IMR-90 (cell line): ENCODE data around the gene RTBDN. TPM values are rescaled to one million over a fixed set of nuclear protein-coding genes. Genes with fewer than 3 reads are reported as not detected.

Experiments used
- ATAC-seq: fragments of 200-7000 bp; cut with Tn5 transposase; 2 replicates; pipeline ENCODE4 v1.9.1; 2020; ENCODE audit warnings: low read depth, mild to moderate bottlenecking, moderate library complexity
- BruUV-seq: library from RNA; stranded (reverse); fragments of 400-500 nt; replicated peaks from 2 replicates; lab custom pipeline; 2021; lab: Mats Ljungman, UMichigan
- CTCF ChIA-PET: fragments of 300-600 bp; formaldehyde crosslinking; extraction: SDS; loops from one replicate; lab custom pipeline; 2021; ENCODE audit warnings: antibody characterized with exemption; lab: Yijun Ruan, JAX
- POLR2A ChIA-PET: fragments of 300-600 bp; sonication (Branson Sonifier 250); formaldehyde crosslinking; loops from one replicate; lab custom pipeline; 2022; ENCODE audit warnings: antibody characterized with exemption; ENCODE audit not compliant: unreplicated experiment; lab: Charles Lee
- DNase-seq: peaks from one replicate; pipeline ENCODE4 v3.0.0; 2013
- H2AFZ ChIP-seq: replicated peaks from 2 replicates; pipeline ENCODE3; 2013; ENCODE audit warnings: low read length, mild to moderate bottlenecking; ENCODE audit not compliant: poor library complexity
- H2AK5ac ChIP-seq: 2 replicates; pipeline ENCODE4 v1.6.1; 2013; ENCODE audit warnings: low read depth, low read length, inconsistent platforms
- H2AK9ac ChIP-seq: replicated peaks from 2 replicates; pipeline ENCODE3; 2013; ENCODE audit warnings: mild to moderate bottlenecking, low read depth, low read length, moderate library complexity; ENCODE audit not compliant: poor library complexity
- H2BK120ac ChIP-seq: 2 replicates; pipeline ENCODE4 v1.6.1; 2013; ENCODE audit warnings: low read depth, low read length, inconsistent platforms
- H2BK15ac ChIP-seq: 3 replicates; pipeline ENCODE4 v1.6.1; 2013; ENCODE audit warnings: low read depth, low read length, inconsistent platforms
- H2BK20ac ChIP-seq: 2 replicates; pipeline ENCODE4 v1.6.1; 2013; ENCODE audit warnings: low read depth, mild to moderate bottlenecking, inconsistent platforms, low read length, moderate library complexity
- H2BK5ac ChIP-seq: 2 replicates; pipeline ENCODE4 v1.6.1; 2013; ENCODE audit warnings: mild to moderate bottlenecking, low read depth, low read length, inconsistent platforms; ENCODE audit not compliant: poor library complexity, severe bottlenecking
- H3K14ac ChIP-seq: replicated peaks from 2 replicates; pipeline ENCODE4 v1.6.1; 2013; ENCODE audit warnings: low read depth, low read length, inconsistent platforms
- H3K18ac ChIP-seq: 2 replicates; pipeline ENCODE4 v1.6.1; 2013; ENCODE audit warnings: low read depth, low read length, control low read depth
- H3K23ac ChIP-seq: 2 replicates; pipeline ENCODE4 v1.6.1; 2013; ENCODE audit warnings: low read depth, low read length, inconsistent platforms
- H3K27ac ChIP-seq: 2 replicates; pipeline ENCODE4 v1.5.1; 2013; ENCODE audit warnings: mild to moderate bottlenecking, control low read depth, low read length; ENCODE audit not compliant: insufficient read depth
- H3K27me3 ChIP-seq: 2 replicates; pipeline ENCODE4 v1.6.1; 2013; ENCODE audit warnings: low read length; ENCODE audit not compliant: control insufficient read depth, insufficient read depth
- H3K36me3 ChIP-seq: 2 replicates; pipeline ENCODE4 v1.6.1; 2013; ENCODE audit warnings: low read length, mixed read lengths; ENCODE audit not compliant: control insufficient read depth, insufficient read depth
- H3K4ac ChIP-seq: 2 replicates; pipeline ENCODE4 v1.6.1; 2013; ENCODE audit warnings: low read depth, low read length, inconsistent platforms
- H3K4me1 ChIP-seq: 2 replicates; pipeline ENCODE4 v1.6.1; 2013; ENCODE audit warnings: low read length, mixed read lengths; ENCODE audit not compliant: control insufficient read depth, insufficient read depth
- H3K4me2 ChIP-seq: 2 replicates; pipeline ENCODE4 v1.6.1; 2013; ENCODE audit warnings: low read depth, mild to moderate bottlenecking, control low read depth, low read length, moderate library complexity
- H3K4me3 ChIP-seq: 2 replicates; pipeline ENCODE4 v1.5.1; 2013; ENCODE audit warnings: low read depth, mild to moderate bottlenecking, control low read depth, low read length, moderate library complexity; ENCODE audit not compliant: insufficient read depth
- H3K56ac ChIP-seq: 2 replicates; pipeline ENCODE4 v1.6.1; 2013; ENCODE audit warnings: low read length, inconsistent platforms; ENCODE audit not compliant: insufficient read depth; ENCODE audit errors: extremely low read depth
- H3K79me1 ChIP-seq, 2 experiments: 2 replicates each; pipeline ENCODE4 v1.6.1; 2013; ENCODE audit warnings: low read length in 2 of 2, inconsistent platforms in 1 of 2, low read depth in 1 of 2
- H3K9ac ChIP-seq: 2 replicates; pipeline ENCODE4 v1.6.1; 2013; ENCODE audit warnings: low read depth, low read length, control low read depth
- H3K9me1 ChIP-seq: 2 replicates; pipeline ENCODE4 v1.6.1; 2013; ENCODE audit warnings: low read length, inconsistent platforms; ENCODE audit not compliant: insufficient read depth
- H3K9me3 ChIP-seq: 2 replicates; pipeline ENCODE4 v1.6.1; 2013; ENCODE audit warnings: low read length; ENCODE audit not compliant: control insufficient read depth, insufficient read depth
- H4K20me1 ChIP-seq: 2 replicates; pipeline ENCODE4 v1.6.1; 2013; ENCODE audit warnings: low read length, inconsistent platforms; ENCODE audit not compliant: insufficient read depth
- H4K5ac ChIP-seq: 2 replicates; pipeline ENCODE4 v1.6.1; 2013; ENCODE audit warnings: mild to moderate bottlenecking, low read depth, low read length, control low read depth
- H4K8ac ChIP-seq, 2 experiments: 2 replicates each; pipeline ENCODE4 v1.6.1; 2013; ENCODE audit warnings: low read depth in 2 of 2, low read length in 2 of 2, control low read depth in 1 of 2, inconsistent platforms in 1 of 2
- H4K91ac ChIP-seq: 2 replicates; pipeline ENCODE4 v1.6.1; 2013; ENCODE audit warnings: low read depth, low read length, inconsistent platforms; ENCODE audit not compliant: insufficient read depth
- BHLHE40 ChIP-seq: fragments of 150-350 bp; IDR thresholded peaks from 2 replicates; pipeline ENCODE4 v1.6.1; 2016; ENCODE audit warnings: mild to moderate bottlenecking, low read depth, low read length
- FOS ChIP-seq: fragments of 150-350 bp; IDR thresholded peaks from 2 replicates; pipeline ENCODE4 v1.6.1; 2016; ENCODE audit warnings: low read depth, low read length
- MAFK ChIP-seq: IDR thresholded peaks from 2 replicates; pipeline ENCODE4 v1.6.1; 2012; ENCODE audit warnings: low read depth, low read length, improper control_type of control experiment
- MAZ ChIP-seq: IDR thresholded peaks from 2 replicates; pipeline ENCODE4 v1.6.1; 2012; ENCODE audit warnings: low read depth, mild to moderate bottlenecking, low read length, improper control_type of control experiment, moderate library complexity, borderline replicate concordance
- MXI1 ChIP-seq: IDR thresholded peaks from 2 replicates; pipeline ENCODE4 v1.6.1; 2012; ENCODE audit warnings: low read depth, mild to moderate bottlenecking, low read length, moderate library complexity, borderline replicate concordance
- RAD21 ChIP-seq: IDR thresholded peaks from 2 replicates; pipeline ENCODE4 v1.6.1; 2012; ENCODE audit warnings: low read length, improper control_type of control experiment
- RCOR1 ChIP-seq: IDR thresholded peaks from 2 replicates; pipeline ENCODE4 v1.6.1; 2012; ENCODE audit warnings: mild to moderate bottlenecking, low read length, improper control_type of control experiment; ENCODE audit not compliant: insufficient replicate concordance
- RFX5 ChIP-seq: IDR thresholded peaks from 2 replicates; pipeline ENCODE4 v1.8.0; 2012; ENCODE audit warnings: low read depth, mild to moderate bottlenecking, low read length, moderate library complexity
- whole genome bisulfite sequencing, 2 experiments: methylation state at CpG; one replicate each; pipeline versions ENCODE4 v1.1.5 to v1.1.7; 2013; ENCODE audit warnings: missing lambda C conversion rate in 2 of 2; ENCODE audit not compliant: insufficient read length in 1 of 2; ENCODE audit errors: extremely low coverage in 2 of 2; 5-methylcytosine and 5-hydroxymethylcytosine counted together
- dilution Hi-C: fragments of 300-500 bp; cut with HindIII; formaldehyde crosslinking; loops from one replicate; pipeline ENCODE4 v1.14.3; 2018; ENCODE audit warnings: low sequenced_read_pairs; ENCODE audit not compliant: unreplicated experiment
- in situ Hi-C: fragments of 300-500 bp; cut with MboI; formaldehyde crosslinking; loops from 3 replicates; pipeline ENCODE4 v1.14.3; 2019; ENCODE audit warnings: low sequenced_read_pairs, inconsistent platforms, mixed read lengths
- intact Hi-C: fragments of 100-400 bp; cut with micrococcal nuclease; formaldehyde crosslinking; loops from 2 replicates; pipeline ENCODE4 v1.10.0; 2022
- polyA plus RNA-seq, 3 experiments: library from polyadenylated mRNA; depleted of rRNA; stranded (reverse); fragments of >200 nt; gene quantifications; 2 replicates each; pipeline ENCODE4 v1.2.3, GENCODE V29; 2012; ENCODE audit warnings: low replicate concordance in 1 of 3
- total RNA-seq: library from RNA; depleted of rRNA; stranded (reverse); fragments of >200 nt; gene quantifications from 2 replicates; pipeline ENCODE4 v1.2.3, GENCODE V29; 2012
- TF ChIP-seq, protein P1 (sequence below): conservative IDR thresholded peaks from 2 replicates; pipeline ENCODE4 v1.5.1; 2012; ENCODE audit warnings: mild to moderate bottlenecking, low read depth, low read length, improper control_type of control experiment
- TF ChIP-seq, protein P2 (sequence below): fragments of 150-350 bp; IDR thresholded peaks from 2 replicates; pipeline ENCODE4 v1.6.1; 2016; ENCODE audit warnings: low read depth, mild to moderate bottlenecking, low read length, moderate library complexity, borderline replicate concordance
- TF ChIP-seq, protein P3 (sequence below): fragments of 150-350 bp; IDR thresholded peaks from 2 replicates; pipeline ENCODE4 v1.6.1; 2017; ENCODE audit warnings: mild to moderate bottlenecking, antibody characterized with exemption, low read length, low read depth

RTBDN gene
- total and polyA plus RNA-seq, 2 of the 4 experiments (the other 2 are of a cell fraction): 0.07 TPM; not detected in 1

DNA sequence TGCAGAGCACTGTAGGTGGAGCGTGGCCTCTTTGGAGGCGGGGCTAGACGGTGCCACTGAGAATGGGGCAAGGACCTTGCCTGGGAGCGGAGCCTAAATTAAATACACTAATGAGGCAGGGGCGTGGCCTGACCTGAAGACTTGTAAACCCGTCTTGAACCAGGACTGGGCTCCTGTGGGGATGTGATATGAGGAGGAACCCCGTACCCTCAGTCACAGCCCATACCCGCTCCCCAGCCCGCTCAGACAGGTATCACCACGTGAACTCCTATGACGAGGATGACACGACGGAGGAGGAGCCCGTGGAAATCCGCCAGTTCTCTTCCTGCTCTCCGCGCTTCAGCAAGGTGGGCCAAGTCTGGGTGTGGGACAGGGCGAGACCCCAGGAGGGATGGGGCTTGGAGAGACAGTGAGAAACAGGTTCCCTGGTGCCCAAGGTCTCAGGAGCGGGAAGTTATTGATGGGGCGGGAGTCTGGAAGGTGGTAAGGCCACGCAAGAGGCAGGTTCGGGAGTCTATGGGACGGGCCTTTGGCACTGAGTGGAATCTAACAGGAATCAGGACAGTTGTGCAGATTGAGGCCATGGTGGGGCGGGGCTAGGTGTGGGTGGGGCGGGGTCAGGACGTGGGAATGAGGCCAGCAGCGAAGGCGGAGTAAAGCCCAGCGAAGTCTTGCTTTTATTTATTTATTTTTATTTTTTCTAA lies 32.2 kb upstream of the RTBDN start:
- Histone ChIP-seq H3K27ac (no peak overlapping the region), H3K56ac (no peak overlapping the region), H3K14ac (no peak overlapping the region), H3K9ac (no peak overlapping the region), H3K4me3 (no peak overlapping the region), H3K79me1 (no peaks in the 10 kb centered on the region), H2BK120ac (no peak overlapping the region), H2AFZ (no peak overlapping the region), H3K27me3 (peaks cover 7% of the 10 kb centered on the region), H2BK20ac (no peak overlapping the region), H4K91ac (no peak overlapping the region), H2BK5ac (no peak overlapping the region), H3K9me1 (0 out of 2 replicates have a peak, but pooled peaks cover 4% of the 10 kb centered on the region), H2BK15ac (no peak overlapping the region), H4K5ac (no peak overlapping the region), H4K20me1 (no peaks in the 10 kb centered on the region), H3K4ac (no peak overlapping the region), H3K23ac (no peak overlapping the region), H3K4me2 (no peak overlapping the region), H2AK9ac (no peak overlapping the region), H3K4me1 (no peaks in the 10 kb centered on the region), H4K8ac (no peak overlapping the region), H2AK5ac (no peak overlapping the region), H3K36me3 (no peaks in the 10 kb centered on the region), H3K18ac (no peak overlapping the region), H3K9me3 (no peaks in the 10 kb centered on the region)
- DNase-seq (no peak), ATAC-seq (no peak)
- intact Hi-C loops: no loop called here
- no TSS peak for BruUV-seq
- in situ Hi-C loops: no loop called here
- CTCF ChIA-PET: no interaction called here
- WGBS, 2 experiments: 96% methylated on average over 4 of the region's 29 CpGs; no CpG with 5 or more reads in 1 of the 2 experiments
- TF ChIP-seq RFX5 (no peak), FOS (no peak), BHLHE40 (no peak), MAFK (no peak), RCOR1 (no peak), MXI1 (no peak), RAD21 (no peak), MAZ (no peak)
- TF ChIP-seq, protein P1, sequence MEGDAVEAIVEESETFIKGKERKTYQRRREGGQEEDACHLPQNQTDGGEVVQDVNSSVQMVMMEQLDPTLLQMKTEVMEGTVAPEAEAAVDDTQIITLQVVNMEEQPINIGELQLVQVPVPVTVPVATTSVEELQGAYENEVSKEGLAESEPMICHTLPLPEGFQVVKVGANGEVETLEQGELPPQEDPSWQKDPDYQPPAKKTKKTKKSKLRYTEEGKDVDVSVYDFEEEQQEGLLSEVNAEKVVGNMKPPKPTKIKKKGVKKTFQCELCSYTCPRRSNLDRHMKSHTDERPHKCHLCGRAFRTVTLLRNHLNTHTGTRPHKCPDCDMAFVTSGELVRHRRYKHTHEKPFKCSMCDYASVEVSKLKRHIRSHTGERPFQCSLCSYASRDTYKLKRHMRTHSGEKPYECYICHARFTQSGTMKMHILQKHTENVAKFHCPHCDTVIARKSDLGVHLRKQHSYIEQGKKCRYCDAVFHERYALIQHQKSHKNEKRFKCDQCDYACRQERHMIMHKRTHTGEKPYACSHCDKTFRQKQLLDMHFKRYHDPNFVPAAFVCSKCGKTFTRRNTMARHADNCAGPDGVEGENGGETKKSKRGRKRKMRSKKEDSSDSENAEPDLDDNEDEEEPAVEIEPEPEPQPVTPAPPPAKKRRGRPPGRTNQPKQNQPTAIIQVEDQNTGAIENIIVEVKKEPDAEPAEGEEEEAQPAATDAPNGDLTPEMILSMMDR: no peak
- TF ChIP-seq, protein P2, sequence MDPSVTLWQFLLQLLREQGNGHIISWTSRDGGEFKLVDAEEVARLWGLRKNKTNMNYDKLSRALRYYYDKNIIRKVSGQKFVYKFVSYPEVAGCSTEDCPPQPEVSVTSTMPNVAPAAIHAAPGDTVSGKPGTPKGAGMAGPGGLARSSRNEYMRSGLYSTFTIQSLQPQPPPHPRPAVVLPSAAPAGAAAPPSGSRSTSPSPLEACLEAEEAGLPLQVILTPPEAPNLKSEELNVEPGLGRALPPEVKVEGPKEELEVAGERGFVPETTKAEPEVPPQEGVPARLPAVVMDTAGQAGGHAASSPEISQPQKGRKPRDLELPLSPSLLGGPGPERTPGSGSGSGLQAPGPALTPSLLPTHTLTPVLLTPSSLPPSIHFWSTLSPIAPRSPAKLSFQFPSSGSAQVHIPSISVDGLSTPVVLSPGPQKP: no peak
- TF ChIP-seq, protein P3, sequence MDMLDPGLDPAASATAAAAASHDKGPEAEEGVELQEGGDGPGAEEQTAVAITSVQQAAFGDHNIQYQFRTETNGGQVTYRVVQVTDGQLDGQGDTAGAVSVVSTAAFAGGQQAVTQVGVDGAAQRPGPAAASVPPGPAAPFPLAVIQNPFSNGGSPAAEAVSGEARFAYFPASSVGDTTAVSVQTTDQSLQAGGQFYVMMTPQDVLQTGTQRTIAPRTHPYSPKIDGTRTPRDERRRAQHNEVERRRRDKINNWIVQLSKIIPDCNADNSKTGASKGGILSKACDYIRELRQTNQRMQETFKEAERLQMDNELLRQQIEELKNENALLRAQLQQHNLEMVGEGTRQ: no peak
- POLR2A ChIA-PET: no interaction called here
- dilution Hi-C loops: no loop called here
